GM10266 (cell line): ENCODE results near the gene SRGAP1.
"Not testable (repeated sequence)": the region's sequence is repeated elsewhere in the genome, so short reads cannot be mapped to it uniquely, and the experiment has no call there.

Experiments used
- DNase-seq: peaks from one replicate; pipeline ENCODE4 v3.0.0; 2012; ENCODE audit errors: extremely low spot score
- CTCF ChIP-seq: IDR thresholded peaks from 2 replicates; pipeline ENCODE4 v1.5.1; 2012; ENCODE audit warnings: mild to moderate bottlenecking, low read depth; ENCODE audit not compliant: control insufficient read depth, insufficient read depth; ENCODE audit errors: missing control alignments

Gene SRGAP1

GRCh38 chr12:64107776-64108175 lies 263.3 kb downstream of the SRGAP1 start:
- DNase-seq = no peak
- TF ChIP-seq CTCF = no peak

GRCh38 chr12:64109706-64110105 lies 265.2 kb downstream of the SRGAP1 start:
- no peak for TF ChIP-seq CTCF
- no peak for DNase-seq

GRCh38 chr12:64110864-64111263 lies 266.4 kb downstream of the SRGAP1 start:
- DNase-seq = no peak
- TF ChIP-seq CTCF = no peak

GRCh38 chr12:64116969-64117368 lies 272.5 kb downstream of the SRGAP1 start:
- no peak for DNase-seq
- no peak for TF ChIP-seq CTCF

- TF ChIP-seq CTCF = no peak
- no peak for DNase-seq
Observed at GRCh38 chr12:64120568-64120967, 276.1 kb downstream of the SRGAP1 start.

GRCh38 chr12:64121086-64121485 lies 276.6 kb downstream of the SRGAP1 start:
- not testable (repeated sequence) for DNase-seq

GRCh38 chr12:64122154-64122553 lies 277.7 kb downstream of the SRGAP1 start:
- no peak for DNase-seq
- no peak for TF ChIP-seq CTCF

- TF ChIP-seq CTCF = no peak
- no peak for DNase-seq
Observed at GRCh38 chr12:64122995-64123394, 278.5 kb downstream of the SRGAP1 start.
